Left lung (tissue), 10 donors: ENCODE results near the gene TOLLIP. TPM values are rescaled to one million over a fixed set of nuclear protein-coding genes. Genes with fewer than 3 reads are reported as not detected.
"Not testable (repeated sequence)": the region's sequence is repeated elsewhere in the genome, so short reads cannot be mapped to it uniquely, and the experiment has no call there.

Source experiments
- ATAC-seq: fragments of 200-7000 bp; cut with Tn5 transposase; one replicate; pipeline ENCODE4 v1.9.1; 2020; ENCODE audit warnings: moderate library complexity
- DNase-seq, 4 donors: peaks; one replicate each; pipeline ENCODE4 v3.0.0-alpha.2; 2013 to 2020
- H3K27ac ChIP-seq, 2 donors: fragments of 200-600 bp; sonication (generic) in 1 of 2; one replicate each; pipeline versions ENCODE4 v1.5.0 to v1.8.0; 2020 to 2021
- H3K27me3 ChIP-seq, 2 donors: fragments of 200-600 bp; sonication (generic) in 1 of 2; one replicate each; pipeline versions ENCODE4 v1.5.0 to v1.8.0; 2020 to 2021
- H3K36me3 ChIP-seq, 2 donors: fragments of 200-600 bp; sonication (generic) in 1 of 2; one replicate each; pipeline versions ENCODE4 v1.5.0 to v1.8.0; 2020 to 2021
- H3K4me1 ChIP-seq, 2 donors: fragments of 200-600 bp; one replicate each; pipeline ENCODE4 v1.8.0; 2021
- H3K4me3 ChIP-seq, 2 donors: fragments of 200-600 bp; sonication (generic) in 1 of 2; one replicate each; pipeline versions ENCODE4 v1.5.0 to v1.8.0; 2020 to 2021; ENCODE audit warnings: mild to moderate bottlenecking in 1 of 2
- H3K9me3 ChIP-seq, 2 donors: fragments of 200-600 bp; sonication (generic) in 1 of 2; one replicate each; pipeline versions ENCODE4 v1.5.0 to v1.8.0; 2020 to 2021
- CTCF ChIP-seq, 2 donors: fragments of 200-600 bp; sonication (generic) in 1 of 2; IDR thresholded peaks; one replicate each; pipeline versions ENCODE4 v1.5.0 to v1.8.0; 2021; ENCODE audit warnings: antibody characterized with exemption in 2 of 2
- intact Hi-C, 2 donors: fragments of 100-400 bp; cut with DNase I; formaldehyde crosslinking; loops; one replicate each; pipeline versions ENCODE4 v1.11.2 to v1.14.2; 2022
- polyA plus RNA-seq, 6 donors: library from polyadenylated mRNA; unstranded; fragments of 120-200 nt; gene quantifications; one replicate each; pipeline ENCODE4 v1.2.1, GENCODE V29; 2013; ENCODE audit not compliant: insufficient read length in 6 of 6
- total RNA-seq, 2 donors: library from RNA; stranded (reverse); fragmentation: NEBNext Ultra II Directional; extraction: Animal tissue kit (Norgen Biotek cat#: 25700); gene quantifications; one replicate each; pipeline ENCODE4 v1.2.1, GENCODE V29; 2021
- donor health status: DM: no; HTN: yes; CAD: no.
- donor health status: DM: no; HTN: no; CAD: no.

Gene TOLLIP
- total and polyA plus RNA-seq, 8 donors, result 22.4 to 63.5 (median 27.2) TPM

GRCh38 chr11:1348146-1348795, 38.8 kb upstream of the TOLLIP start:
- Histone ChIP-seq H3K9me3 (no peaks in the 10 kb centered on the region), H3K27ac (no peak overlapping the region), H3K4me3 (no peak overlapping the region), H3K27me3 (peaks cover 0 to 51% of the 10 kb centered on the region in 2 donors), H3K36me3 (no peaks in the 10 kb centered on the region), H3K4me1 (no peaks in the 10 kb centered on the region)
- ATAC-seq, result no peak
- no peak for DNase-seq
- intact Hi-C loops, result no loop called here
- no peak for TF ChIP-seq CTCF (IDR thresholded peaks at IDR 0.05)

DNA sequence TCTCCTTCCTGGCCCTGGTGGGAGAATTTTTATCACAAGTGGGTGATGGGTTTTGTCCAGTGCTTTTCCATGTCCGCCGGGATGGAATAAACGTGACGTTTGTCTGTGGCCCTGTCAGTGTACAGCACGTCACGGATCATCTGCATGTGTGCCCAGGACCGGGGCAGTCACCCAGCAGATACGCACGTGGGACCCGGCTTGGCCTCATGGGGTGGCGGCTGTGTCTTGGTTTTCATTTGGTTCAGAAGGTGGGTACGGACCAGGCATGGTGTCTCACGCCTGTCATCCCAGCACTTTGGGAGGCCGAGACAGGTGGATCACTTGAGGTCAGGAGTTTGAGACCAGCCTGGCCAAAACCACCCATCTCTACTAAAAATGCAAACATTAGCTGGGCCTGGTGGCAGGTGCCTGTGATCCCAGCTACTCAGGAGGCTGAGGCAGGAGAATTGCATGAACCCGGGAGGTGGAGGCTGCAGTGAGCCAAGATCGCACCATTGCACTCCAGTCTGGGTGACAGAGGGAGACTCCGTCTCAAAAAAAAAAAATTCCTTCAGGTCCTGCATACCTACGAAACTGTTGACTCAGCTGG, 38.1 kb upstream of the TOLLIP start:
- H3K9me3 ChIP-seq, H3K4me1 ChIP-seq, intact Hi-C loops, H3K27ac ChIP-seq, DNase-seq, H3K36me3 ChIP-seq, ATAC-seq, H3K4me3 ChIP-seq: not testable (repeated sequence)
- peaks cover 0 to 49% of the 10 kb centered on the region in 2 donors for H3K27me3 ChIP-seq

DNA sequence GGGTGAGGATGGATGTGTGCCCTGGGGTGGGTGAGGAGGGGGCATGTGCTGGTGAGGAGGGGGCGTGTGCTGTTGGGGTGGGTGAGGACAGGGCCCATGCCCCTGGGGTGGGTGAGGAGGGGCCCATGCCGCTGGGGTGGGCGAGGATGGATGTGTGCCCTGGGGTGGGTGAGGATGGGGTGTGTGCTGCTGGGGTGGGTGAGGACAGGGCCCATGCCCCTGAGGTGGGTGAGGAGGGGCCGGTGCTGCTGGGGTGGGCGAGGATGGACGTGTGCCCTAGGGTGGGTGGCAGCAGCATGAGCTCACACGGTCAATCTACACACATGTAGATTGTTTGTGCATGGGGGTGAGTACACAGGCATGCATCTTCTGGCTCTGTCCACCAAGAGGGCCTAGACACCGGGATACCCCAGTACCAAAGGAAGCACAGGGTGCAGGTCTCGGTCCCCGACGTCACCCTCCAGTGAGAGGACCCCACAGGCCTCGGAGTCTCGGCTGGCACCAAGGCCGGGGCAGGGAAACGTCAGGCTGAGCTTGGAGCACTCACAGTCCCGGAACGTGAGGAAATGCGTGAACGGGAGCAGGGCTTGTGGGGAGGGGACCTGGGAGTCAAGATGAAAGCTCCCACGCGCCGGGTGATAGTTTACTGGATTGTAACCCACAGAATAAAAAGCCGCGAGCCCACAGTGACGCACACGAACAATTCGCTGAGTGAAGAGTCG, 37.4 kb upstream of the TOLLIP start:
- DNase-seq, result no peak
- Histone ChIP-seq H3K4me1 (no peaks in the 10 kb centered on the region), H3K36me3 (no peaks in the 10 kb centered on the region), H3K27me3 (peaks cover 0 to 49% of the 10 kb centered on the region in 2 donors), H3K27ac (no peak overlapping the region), H3K9me3 (no peaks in the 10 kb centered on the region), H3K4me3 (no peak overlapping the region)
- intact Hi-C loops, result no loop called here
- no peak for ATAC-seq
- no peak for TF ChIP-seq CTCF (IDR thresholded peaks at IDR 0.05)

DNA sequence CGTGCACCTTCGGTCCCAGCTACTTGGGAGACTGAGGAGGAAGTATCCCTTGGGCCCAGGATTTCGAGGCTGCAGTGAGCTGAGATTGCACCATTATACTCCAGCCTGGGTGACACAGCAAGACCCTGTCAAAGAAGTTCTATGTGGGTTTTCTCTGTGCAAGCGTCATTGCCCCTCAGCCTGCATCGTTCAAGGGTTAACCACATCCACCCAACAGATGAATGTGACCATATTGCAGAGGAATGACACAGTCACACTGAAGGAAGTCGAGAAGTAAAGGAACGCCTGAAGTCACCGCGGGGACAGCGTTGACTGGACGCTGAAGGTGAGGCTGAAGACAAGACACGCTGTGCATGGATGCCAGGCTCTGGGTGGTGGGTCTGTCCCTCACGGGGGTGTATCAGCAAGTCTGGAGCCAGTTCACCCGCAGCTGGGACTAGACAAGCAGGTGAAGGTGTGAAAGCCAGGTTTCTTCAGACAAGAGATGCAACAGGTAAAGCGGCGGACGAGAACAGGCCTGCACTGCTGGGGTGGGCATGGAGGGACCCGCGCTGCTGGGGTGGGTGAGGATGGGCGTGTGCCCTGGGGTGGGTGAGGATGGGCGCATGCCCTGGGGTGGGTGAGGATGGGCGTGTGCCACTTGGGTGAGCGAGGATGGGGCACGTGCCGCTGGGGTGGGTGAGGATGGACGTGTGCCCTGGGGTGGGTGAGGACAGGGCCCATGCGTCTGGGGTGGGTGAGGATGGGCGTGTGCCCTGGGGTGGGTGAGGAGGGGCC, 36.5 kb upstream of the TOLLIP start:
- Histone ChIP-seq H3K27me3 (peaks cover 0 to 44% of the 10 kb centered on the region in 2 donors), H3K27ac (no peak overlapping the region), H3K4me1 (no peaks in the 10 kb centered on the region), H3K9me3 (no peaks in the 10 kb centered on the region), H3K36me3 (no peaks in the 10 kb centered on the region), H3K4me3 (no peak overlapping the region)
- no peak for TF ChIP-seq CTCF (IDR thresholded peaks at IDR 0.05)
- ATAC-seq, result no peak
- intact Hi-C loops, result no loop called here
- no peak for DNase-seq

DNA sequence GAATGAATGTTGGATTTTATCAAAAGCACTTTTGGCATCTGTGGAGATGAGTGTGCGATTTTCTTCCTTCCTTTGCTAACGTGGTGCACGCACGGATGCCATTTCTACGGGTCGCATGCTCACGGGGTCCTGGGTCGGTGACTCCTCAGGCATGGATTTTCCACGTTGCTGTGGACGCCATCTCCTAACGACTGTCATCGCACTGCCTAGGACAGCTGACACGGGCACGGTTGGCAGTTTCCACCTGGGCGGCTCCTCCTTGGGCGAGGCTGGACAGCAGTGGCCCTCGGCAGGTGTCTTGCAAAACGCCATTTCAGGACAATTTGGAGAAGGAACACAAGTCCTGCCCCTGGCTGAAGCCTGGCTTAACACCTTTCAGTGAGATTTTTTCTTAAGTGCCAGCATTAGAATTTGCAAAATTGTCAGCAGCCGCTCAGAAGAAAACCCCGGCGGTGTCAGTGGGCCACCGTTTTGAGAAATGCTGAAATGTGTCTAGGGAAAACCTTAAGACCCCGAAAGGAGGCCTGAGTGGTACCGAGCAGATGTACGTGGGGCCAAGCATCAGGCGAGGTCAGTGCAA, 34.7 kb upstream of the TOLLIP start:
- Histone ChIP-seq H3K27me3 (peaks cover 0 to 28% of the 10 kb centered on the region in 2 donors), H3K4me3 (no peak overlapping the region), H3K4me1 (no peaks in the 10 kb centered on the region), H3K9me3 (no peaks in the 10 kb centered on the region), H3K36me3 (no peaks in the 10 kb centered on the region), H3K27ac (no peak overlapping the region)
- no peak for ATAC-seq
- intact Hi-C loops, result no loop called here
- no peak for DNase-seq
- no peak for TF ChIP-seq CTCF (IDR thresholded peaks at IDR 0.05)
